ENCODE results near the gene CTU1.
A peak's percentile ranks its signal among the peaks of the same experiment; 100 is the strongest.
"Not testable (repeated sequence)": the region's sequence is repeated elsewhere in the genome, so short reads cannot be mapped to it uniquely, and the experiment has no call there.

Gene CTU1

GRCh38 chr19:51108066-51108804, at the start of gene CTU1:
Gene CTU1, minus strand, starts transcription at chr19:51108409. Its CDS starts 3,840 bp downstream, at chr19:51104569.
- FAIRE-seq: peak; percentile 98

DNA sequence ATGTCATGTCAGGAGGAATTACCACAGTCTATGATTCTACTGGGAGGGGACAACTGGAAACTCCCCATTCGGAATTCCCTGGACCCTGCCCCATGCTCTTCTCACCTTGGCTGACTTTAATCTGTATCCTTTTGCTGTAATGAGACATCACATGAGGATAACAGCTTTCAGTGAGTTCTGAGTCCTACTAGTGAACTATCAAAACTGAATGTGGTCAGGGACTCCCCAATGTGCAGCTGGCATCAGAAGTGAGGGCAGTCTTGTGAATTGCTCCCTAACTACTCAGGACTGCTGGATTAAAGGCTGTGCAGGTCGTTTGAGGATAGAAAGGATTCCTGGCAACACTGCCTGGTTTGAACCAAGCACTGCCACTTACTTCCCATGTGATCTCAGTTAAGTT, 49.1 kb upstream of the CTU1 start:
- no peak for FAIRE-seq

DNA sequence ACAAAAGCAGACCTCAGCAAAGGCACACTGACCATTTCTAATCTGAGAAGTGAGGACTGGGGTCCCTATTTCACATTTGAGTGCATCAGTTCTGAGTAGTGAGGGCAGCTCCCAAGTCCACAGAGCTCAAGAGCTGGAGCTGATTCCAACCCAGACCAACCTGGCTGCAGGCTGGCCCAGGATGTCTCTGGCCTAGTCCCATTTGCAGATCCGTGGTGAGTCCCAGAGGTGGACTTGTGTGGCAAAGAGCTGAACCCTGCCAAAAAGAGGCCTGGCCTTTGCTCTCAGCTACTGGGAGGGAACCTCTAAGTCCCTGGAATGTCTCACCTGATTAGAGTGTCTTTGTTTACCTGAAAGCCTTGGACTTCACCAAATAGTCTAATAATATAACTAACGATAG, 48.5 kb upstream of the CTU1 start:
- no peak for FAIRE-seq

DNA sequence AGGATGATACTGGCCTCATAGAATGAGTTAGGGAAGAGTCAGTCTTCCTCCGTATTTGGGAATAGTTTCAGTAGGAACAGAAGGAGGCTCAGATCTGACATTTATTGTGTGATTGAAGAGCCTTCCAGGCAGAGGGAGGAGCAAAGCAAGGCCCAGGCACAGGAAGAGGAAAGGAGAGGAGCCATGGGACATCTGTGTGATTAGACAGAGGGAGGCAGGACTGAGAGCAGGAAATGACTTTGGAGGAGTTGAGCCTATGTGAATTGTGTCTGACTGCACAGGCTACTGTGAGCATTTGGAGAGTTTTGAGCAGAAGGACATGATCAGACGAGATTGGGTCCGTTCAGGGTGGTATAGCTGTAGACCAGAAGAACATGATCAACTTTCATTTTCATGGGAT, 42.4 kb upstream of the CTU1 start:
- no peak for FAIRE-seq

GRCh38 chr19:51148580-51148979, 40.4 kb upstream of the CTU1 start:
- FAIRE-seq: no peak

GRCh38 chr19:51147663-51148062, 39.5 kb upstream of the CTU1 start:
- FAIRE-seq: no peak

- FAIRE-seq: no peak
Observed at GRCh38 chr19:51146751-51147150, 38.5 kb upstream of the CTU1 start.

GRCh38 chr19:51145916-51146493, 37.8 kb upstream of the CTU1 start:
- no peak for FAIRE-seq

DNA sequence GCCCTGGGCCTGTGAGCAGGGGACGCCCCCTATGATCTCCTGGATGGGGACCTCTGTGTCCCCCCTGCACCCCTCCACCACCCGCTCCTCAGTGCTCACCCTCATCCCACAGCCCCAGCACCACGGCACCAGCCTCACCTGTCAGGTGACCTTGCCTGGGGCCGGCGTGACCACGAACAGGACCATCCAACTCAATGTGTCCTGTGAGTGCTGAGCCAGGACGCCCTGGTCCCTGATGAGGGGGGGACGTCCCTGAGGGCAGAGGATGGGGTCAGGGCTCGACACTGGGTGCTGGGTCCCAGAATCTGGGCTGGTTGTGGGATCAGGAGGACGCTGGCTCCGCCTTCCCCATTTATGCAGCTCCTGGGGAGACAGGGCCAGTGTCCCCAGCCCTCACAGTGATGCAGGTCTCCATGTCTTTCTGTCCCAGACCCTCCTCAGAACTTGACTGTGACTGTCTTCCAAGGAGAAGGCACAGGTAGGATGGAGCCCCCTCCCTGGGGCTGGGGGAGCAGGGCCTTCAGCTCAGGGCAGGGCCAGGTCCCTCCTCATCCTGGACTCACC, 36.4 kb upstream of the CTU1 start:
- FAIRE-seq: no peak

- no peak for FAIRE-seq
Observed at GRCh38 chr19:51143486-51143885, 35.3 kb upstream of the CTU1 start.

DNA sequence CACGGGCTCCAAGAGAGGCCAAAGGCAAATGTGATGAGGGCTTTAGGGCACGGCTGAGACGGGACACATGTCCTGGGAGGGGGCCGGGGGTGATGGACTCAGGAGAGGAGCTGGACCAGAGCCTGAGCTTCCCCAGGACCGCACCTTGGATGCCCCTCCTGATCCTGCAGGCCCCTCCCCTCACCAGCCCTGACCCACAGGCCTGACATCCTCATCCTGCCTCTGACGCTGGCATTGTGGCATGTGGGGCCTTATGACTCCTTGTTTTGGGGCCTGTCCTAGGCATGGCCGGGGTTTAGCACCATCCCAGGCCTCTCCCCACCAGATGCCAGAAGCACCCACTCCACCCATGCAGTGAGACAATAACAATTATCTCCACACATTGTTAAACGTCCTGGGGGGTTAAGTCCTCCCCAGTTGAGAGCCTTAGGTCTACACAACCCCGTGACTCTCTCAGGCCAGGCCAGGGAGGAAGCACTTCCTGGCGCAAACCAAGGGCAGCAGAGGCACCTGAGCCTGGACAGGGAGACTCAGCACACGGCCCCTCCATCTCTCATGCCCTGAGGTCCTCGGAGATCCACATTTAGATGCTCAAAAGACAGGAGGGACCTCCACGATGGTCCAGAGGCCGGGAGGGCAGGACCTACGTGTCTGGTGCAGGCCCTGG, 34.7 kb upstream of the CTU1 start:
- FAIRE-seq: not testable (repeated sequence)

- FAIRE-seq: no peak
Observed at GRCh38 chr19:51142119-51142518, 33.9 kb upstream of the CTU1 start, which contains the start of gene SIGLEC7. Gene SIGLEC7, plus strand, starts transcription at chr19:51142301. Its CDS starts 69 bp downstream, at chr19:51142370.

- no peak for FAIRE-seq
Observed at GRCh38 chr19:51141181-51141580, 33.0 kb upstream of the CTU1 start.

DNA sequence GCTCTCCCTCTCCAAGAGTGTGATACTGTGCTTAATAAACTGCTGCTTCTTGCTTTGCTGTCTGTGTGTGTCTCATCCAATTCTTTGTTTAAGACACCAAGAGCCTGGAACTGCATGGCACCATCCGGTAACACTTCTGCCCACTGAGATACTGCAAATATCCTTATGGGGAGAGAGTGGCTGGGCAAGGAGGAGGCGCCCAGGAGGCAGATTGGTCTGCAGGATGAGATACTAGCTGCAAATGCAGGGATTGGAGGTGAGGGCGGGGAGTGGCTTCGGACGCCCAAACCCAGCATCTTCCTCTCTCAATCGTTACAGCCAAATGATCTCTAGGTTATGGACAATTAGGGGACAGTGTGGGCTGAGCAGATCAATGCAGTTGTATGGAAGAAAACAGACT, 32.2 kb upstream of the CTU1 start:
- FAIRE-seq: no peak

DNA sequence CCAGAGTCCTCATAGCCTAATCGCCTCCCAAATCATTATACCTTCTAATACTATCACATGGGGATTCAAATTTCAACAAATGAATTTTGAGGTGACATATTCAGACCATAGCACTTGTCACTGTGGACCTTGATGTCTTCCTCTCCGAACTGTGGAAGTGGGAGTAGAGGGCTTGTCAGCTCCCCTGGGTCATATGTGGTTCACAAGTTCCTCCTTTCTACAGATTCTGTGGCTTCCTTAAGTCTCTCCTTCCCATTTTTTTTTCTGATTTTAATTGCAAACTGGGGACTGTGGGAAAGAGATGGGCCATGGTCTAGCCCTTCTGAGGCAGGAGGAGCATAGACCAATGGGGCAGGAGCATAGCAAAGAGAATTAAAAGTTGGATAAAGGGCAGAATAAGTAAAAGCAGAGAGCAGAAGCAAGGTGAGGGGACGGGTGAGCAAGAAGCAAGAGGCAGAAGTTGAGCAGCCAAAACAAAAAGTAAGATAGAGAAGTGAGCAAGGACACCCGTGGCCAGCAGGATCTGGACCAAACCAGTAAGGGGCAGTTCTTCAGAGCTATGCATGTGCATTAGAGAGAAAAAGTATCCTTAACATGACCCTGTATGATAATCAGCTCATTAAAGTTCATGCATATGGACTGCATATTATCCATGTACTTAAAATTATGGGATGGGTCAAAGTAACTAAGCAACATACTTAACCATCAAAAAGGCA, 31.2 kb upstream of the CTU1 start:
- no peak for FAIRE-seq

- FAIRE-seq: no peak
Observed at GRCh38 chr19:51138549-51138979, 30.4 kb upstream of the CTU1 start.

GRCh38 chr19:51137792-51138425, 29.7 kb upstream of the CTU1 start:
- no peak for FAIRE-seq

- FAIRE-seq: no peak
Observed at GRCh38 chr19:51136851-51137551, 28.8 kb upstream of the CTU1 start.

DNA sequence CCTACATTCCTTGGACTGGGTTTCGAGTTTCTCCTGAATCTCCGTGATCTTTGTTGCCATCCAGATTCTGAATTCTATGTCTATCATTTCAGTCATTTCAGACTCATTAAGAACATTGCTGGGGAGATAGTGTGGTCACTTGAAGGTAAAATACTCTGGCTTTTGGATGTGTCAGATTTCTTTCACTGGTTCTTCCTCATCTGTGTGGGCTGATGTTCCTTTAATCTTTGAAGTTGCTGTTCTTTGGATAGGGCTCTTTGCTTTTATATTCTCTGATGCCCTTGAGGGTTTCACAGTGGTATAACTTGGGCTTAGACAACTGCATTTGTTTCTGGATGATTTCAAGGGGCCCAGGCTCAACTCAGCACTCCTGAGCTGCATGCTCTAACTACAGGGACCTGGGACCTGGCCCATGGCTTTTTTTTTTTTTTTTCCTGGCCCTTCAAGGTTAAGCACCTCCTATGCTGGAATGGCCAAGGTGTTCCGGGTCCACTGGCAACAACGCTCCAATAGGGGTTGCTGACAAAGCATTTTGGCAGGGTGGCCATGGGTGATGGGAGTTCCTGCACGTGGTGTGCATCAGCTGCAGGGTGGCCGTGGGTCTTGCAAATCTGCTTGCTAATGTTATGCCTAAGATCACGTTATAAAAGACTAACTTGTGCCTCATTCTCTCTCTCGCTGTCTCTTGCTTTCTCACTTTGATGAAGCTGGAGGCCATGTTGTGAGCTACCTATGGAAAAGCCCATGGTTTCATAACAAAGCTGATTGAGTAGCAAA, 28.0 kb upstream of the CTU1 start:
- no peak for FAIRE-seq

GRCh38 chr19:51135004-51135403, 26.8 kb upstream of the CTU1 start:
- no peak for FAIRE-seq
